ENCODE results near the gene OR52I2.

GRCh38 chr11:4637662-4638047, 56.1 kb downstream of the OR52I2 start:
- no peak for TF ChIP-seq POLR2A (IDR thresholded peaks at IDR 0.05; ENCODE audit: low read depth, low read length)
- no peak for TF ChIP-seq POLR2AphosphoS5 (IDR thresholded peaks at IDR 0.05; ENCODE audit: low read depth, low read length)
- TF ChIP-seq TAF1 (IDR thresholded peaks at IDR 0.05; ENCODE audit: borderline replicate concordance, low read depth, low read length), result no peak
